Calu3 (cell line): ENCODE measurements around the gene CITED2. TPM values are rescaled to one million over a fixed set of nuclear protein-coding genes. Genes with fewer than 3 reads are reported as not detected.

Source experiments
- BruUV-seq: library from RNA; stranded (reverse); fragments of 400-500 nt; replicated peaks from 2 replicates; lab custom pipeline; 2021; lab: Mats Ljungman, UMichigan
- CTCF ChIA-PET: fragments of 300-600 bp; sonication (Branson Sonifier 250); formaldehyde crosslinking; loops from one replicate; lab custom pipeline; 2022; ENCODE audit warnings: antibody characterized with exemption; lab: Charles Lee
- DNase-seq: peaks from one replicate; pipeline ENCODE4 v3.0.0; 2022
- H3K27ac Mint-ChIP-seq: one replicate; pipeline ENCODE4 v1.8.0; 2022; ENCODE audit warnings: mixed read lengths; ENCODE audit not compliant: unreplicated experiment
- H3K27me3 Mint-ChIP-seq: one replicate; pipeline ENCODE4 v1.8.0; 2022; ENCODE audit warnings: mixed read lengths; ENCODE audit not compliant: unreplicated experiment
- H3K36me3 Mint-ChIP-seq: one replicate; pipeline ENCODE4 v1.8.0; 2022; ENCODE audit warnings: mild to moderate bottlenecking, moderate library complexity, mixed read lengths; ENCODE audit not compliant: insufficient read depth, unreplicated experiment
- H3K4me1 Mint-ChIP-seq: one replicate; pipeline ENCODE4 v1.8.0; 2022; ENCODE audit warnings: mild to moderate bottlenecking, low read depth, mixed read lengths; ENCODE audit not compliant: unreplicated experiment
- H3K4me3 Mint-ChIP-seq: one replicate; pipeline ENCODE4 v1.8.0; 2022; ENCODE audit warnings: mild to moderate bottlenecking, low read depth, moderate library complexity, mixed read lengths; ENCODE audit not compliant: unreplicated experiment
- H3K9me3 Mint-ChIP-seq: one replicate; pipeline ENCODE4 v1.8.0; 2022; ENCODE audit warnings: low read depth, mixed read lengths; ENCODE audit not compliant: unreplicated experiment
- CTCF ChIP-seq: fragments of 200-600 bp; IDR thresholded peaks from one replicate; pipeline ENCODE4 v1.8.0; 2022; ENCODE audit warnings: antibody characterized with exemption; ENCODE audit not compliant: unreplicated experiment
- intact Hi-C: fragments of 100-400 bp; cut with micrococcal nuclease; formaldehyde crosslinking; loops from one replicate; pipeline ENCODE4 v1.10.0; 2022; ENCODE audit not compliant: unreplicated experiment
- total RNA-seq: library from RNA; stranded (reverse); gene quantifications from 2 replicates; pipeline ENCODE4 v1.2.3, GENCODE V29; 2022

CITED2 gene
- total RNA-seq, 1 experiment from 2014 or later, result 21.4 TPM

DNA sequence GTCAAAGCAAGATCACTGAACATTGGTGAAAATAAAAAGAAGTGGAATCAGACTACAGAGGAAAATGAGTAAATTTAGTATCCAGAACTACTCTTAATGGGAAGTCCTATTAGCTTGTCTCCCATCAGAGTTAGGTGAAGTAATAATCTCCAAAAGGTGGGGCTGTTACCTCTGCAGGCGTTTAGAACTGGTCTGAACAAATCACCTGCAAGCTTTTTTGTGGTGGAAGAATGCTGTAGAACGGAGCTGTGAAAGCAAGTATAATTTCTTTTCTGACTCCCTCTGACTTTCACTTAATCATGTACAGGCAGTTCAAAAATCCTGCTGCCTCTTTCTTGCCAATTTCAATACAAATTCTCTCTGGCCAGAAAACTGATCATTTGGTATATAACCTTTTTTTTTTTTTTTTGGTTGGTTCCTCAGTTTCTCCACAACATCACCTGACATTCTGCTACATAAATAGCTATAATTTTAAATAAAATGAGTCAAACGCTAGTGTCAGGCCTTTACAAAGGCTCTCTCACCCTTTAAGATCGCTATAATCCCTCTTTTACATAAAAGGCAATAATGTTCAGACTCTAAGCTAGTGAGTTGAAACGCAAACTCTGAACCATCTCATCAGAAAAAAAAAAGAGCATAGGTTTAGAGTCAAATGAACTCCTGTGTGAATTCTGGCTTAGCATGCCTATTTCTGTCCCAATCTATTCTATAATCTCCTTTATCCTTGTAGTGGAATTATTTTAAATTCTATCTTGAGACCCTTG is 38.8 kb downstream of the CITED2 start:
- Mint-ChIP-seq H3K9me3 (no peaks in the 10 kb centered on the region), H3K27ac (no peak overlapping the region), H3K4me3 (no peak overlapping the region), H3K36me3 (no peaks in the 10 kb centered on the region), H3K27me3 (no peaks in the 10 kb centered on the region), H3K4me1 (no peaks in the 10 kb centered on the region)
- no peak for DNase-seq
- CTCF ChIA-PET, result no interaction called here
- no peak for TF ChIP-seq CTCF
- intact Hi-C loops, result no loop called here
- BruUV-seq, result no TSS peak

- Mint-ChIP-seq H3K4me1 (no peaks in the 10 kb centered on the region), H3K9me3 (no peaks in the 10 kb centered on the region), H3K4me3 (no peak overlapping the region), H3K36me3 (no peaks in the 10 kb centered on the region), H3K27ac (no peak overlapping the region), H3K27me3 (no peaks in the 10 kb centered on the region)
- intact Hi-C loops, result no loop called here
- no peak for TF ChIP-seq CTCF
- no TSS peak for BruUV-seq
- CTCF ChIA-PET, result no interaction called here
- DNase-seq, result no peak
Observed at GRCh38 chr6:139334806-139335446, 39.5 kb downstream of the CITED2 start.

GRCh38 chr6:139330826-139331500 is 43.5 kb downstream of the CITED2 start:
- TF ChIP-seq CTCF, result no peak
- H3K9me3 Mint-ChIP-seq, result no peaks in the 10 kb centered on the region
- H3K27me3 Mint-ChIP-seq, result no peaks in the 10 kb centered on the region
- no peak overlapping the region for H3K4me3 Mint-ChIP-seq
- intact Hi-C loops, result no loop called here
- H3K27ac Mint-ChIP-seq, result no peak overlapping the region
- no peaks in the 10 kb centered on the region for H3K36me3 Mint-ChIP-seq
- DNase-seq, result no peak
- CTCF ChIA-PET, result no interaction called here
- no peaks in the 10 kb centered on the region for H3K4me1 Mint-ChIP-seq
- no TSS peak for BruUV-seq

DNA sequence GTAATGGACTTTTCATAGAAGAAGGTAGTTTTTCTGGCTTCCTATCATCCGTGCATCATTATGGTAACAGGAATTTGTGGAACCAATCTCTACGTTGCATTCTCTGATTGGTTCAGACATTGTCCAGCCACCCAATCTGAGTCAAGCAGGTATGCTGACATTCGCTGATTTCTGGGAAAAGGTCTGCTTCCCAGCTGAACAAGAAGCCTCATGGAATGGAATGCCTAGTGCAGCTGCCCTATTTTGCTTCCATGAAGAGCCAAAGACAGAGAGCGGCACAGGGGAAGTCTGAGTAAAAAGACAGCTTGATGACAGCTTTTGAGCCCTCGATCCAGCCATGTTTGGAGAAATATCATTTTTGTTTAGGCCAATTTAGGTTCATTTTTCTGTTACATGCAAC is 44.1 kb downstream of the CITED2 start:
- no peak for TF ChIP-seq CTCF
- no peaks in the 10 kb centered on the region for H3K4me1 Mint-ChIP-seq
- H3K9me3 Mint-ChIP-seq, result no peaks in the 10 kb centered on the region
- BruUV-seq, result no TSS peak
- H3K27ac Mint-ChIP-seq, result no peak overlapping the region
- intact Hi-C loops, result no loop called here
- no peak for DNase-seq
- H3K36me3 Mint-ChIP-seq, result no peaks in the 10 kb centered on the region
- no peak overlapping the region for H3K4me3 Mint-ChIP-seq
- CTCF ChIA-PET, result no interaction called here
- H3K27me3 Mint-ChIP-seq, result no peaks in the 10 kb centered on the region
